MM.1S (cell line): ENCODE data around the gene NTSR1.

ENCODE experiments used
- CTCF ChIP-seq: fragments of 300-600 bp; sonication (generic); IDR thresholded peaks from 2 replicates; pipeline ENCODE4 v1.5.1; 2016; ENCODE audit warnings: antibody characterized with exemption, low read length, mixed read lengths
- EZH2 ChIP-seq: fragments of 300-600 bp; sonication (generic); optimal IDR thresholded peaks from 2 replicates; pipeline ENCODE3; 2017; ENCODE audit warnings: low read depth, mild to moderate bottlenecking, antibody characterized with exemption, low read length, mixed read lengths
- EZH2phosphoT487 ChIP-seq: fragments of 300-600 bp; sonication (generic); IDR thresholded peaks from 2 replicates; pipeline ENCODE4 v1.6.1; 2018; ENCODE audit warnings: antibody characterized with exemption, low read length

DNA sequence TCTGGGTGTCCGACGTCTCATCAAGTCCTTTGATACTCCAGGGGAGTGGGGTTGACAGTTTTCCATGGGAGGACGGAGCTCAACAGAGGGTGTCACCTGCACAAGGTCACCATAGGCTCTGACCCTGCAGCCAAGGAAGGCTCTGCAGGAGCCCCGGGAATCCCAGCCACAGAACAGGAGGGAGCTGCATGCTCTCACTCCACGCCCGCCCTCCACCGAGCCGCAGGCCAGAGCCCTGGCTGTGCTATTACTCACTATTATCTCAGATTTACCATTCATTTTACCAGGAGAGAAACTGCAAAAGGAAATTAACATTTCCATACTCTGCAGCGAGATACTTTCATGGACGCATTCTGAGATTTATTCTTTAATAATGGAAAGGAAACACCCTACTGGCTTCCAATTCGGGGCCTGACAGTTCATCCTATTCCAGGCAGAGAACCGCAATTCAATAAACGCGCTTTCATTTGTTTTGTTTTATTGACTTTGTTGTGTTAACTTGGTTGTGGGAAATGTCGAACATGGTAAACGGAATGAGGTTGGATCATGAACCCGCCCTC, 18.3 kb upstream of the NTSR1 start:
- no peak for TF ChIP-seq CTCF
- no peak for TF ChIP-seq EZH2
- no peak for TF ChIP-seq EZH2phosphoT487
